Cortex of kidney (tissue), 1 donor: Measurements from ENCODE around the gene PLAC1.
A peak's percentile ranks its signal among the peaks of the same experiment; 100 is the strongest.

ENCODE experiments used
- DNase-seq: peaks from one replicate; lab custom pipeline; 2025; lab: John Stamatoyannopoulos, UW

Gene PLAC1

GRCh38 chrX:134670134-134670924 lies 12.1 kb upstream of the PLAC1 start:
- peak; percentile 0 for DNase-seq

- no peak for DNase-seq
Observed at GRCh38 chrX:134669378-134670098, 11.3 kb upstream of the PLAC1 start.

DNA sequence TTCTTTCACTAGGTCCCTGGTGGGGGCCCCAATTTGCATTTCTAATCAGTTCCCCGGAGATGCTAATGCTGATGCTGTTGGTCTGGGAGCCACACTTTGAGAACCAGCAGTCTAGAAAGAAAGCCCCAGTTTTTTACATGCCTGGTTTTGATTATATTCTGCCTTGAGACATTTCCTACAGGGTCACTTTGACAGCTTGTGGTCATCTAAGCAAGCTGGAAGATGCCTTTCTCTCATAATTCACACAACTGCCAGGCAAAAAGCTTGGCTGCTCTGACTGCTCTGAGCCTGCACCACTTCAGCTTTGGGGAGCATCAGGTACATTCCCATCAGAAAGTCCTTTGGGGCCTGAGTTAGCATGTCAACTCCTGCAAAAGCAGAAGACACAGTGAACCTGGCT lies 5.9 kb upstream of the PLAC1 start:
- DNase-seq = no peak

- no peak for DNase-seq
Observed at GRCh38 chrX:134661295-134661694, 3.0 kb upstream of the PLAC1 start.

GRCh38 chrX:134660627-134661026 lies 2.4 kb upstream of the PLAC1 start:
- DNase-seq = no peak

- no peak for DNase-seq
Observed at GRCh38 chrX:134659761-134660160, 1.5 kb upstream of the PLAC1 start.

- no peak for DNase-seq
Observed at GRCh38 chrX:134658760-134659023, 421 bp upstream of the PLAC1 start.

DNA sequence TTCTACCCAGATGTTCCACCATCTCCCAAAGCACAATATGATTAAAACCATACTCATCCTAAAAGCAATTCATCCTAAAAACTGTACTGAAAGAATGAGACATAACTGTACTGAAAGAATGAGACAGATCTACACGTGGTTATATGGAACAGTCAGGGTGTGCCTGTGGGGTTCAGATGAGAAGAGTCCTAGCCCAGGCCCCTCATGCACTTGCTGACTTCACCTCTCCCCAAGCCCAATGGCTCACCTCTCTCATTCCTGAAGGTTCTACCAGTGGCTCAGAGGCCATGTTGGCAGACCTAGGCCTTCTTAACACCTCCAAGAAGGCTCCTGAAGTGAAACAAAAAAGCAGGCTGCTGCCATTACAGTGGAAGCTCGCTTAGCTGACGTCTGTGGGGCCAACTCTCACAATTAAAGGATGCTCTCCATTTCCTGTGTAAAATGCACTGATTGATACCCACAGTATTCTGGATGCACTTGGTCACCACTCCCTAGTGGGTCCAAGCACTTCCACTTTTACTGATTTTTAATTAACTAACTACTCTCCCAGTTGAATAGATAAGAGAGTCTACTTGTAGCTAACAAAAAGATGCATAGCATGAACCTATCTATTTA lies 3.8 kb downstream of the PLAC1 start:
- no peak for DNase-seq

- no peak for DNase-seq
Observed at GRCh38 chrX:134653835-134654234, 4.4 kb downstream of the PLAC1 start.

GRCh38 chrX:134650701-134651100 lies 7.6 kb downstream of the PLAC1 start:
- DNase-seq = no peak

- no peak for DNase-seq
Observed at GRCh38 chrX:134649770-134650169, 8.5 kb downstream of the PLAC1 start.

- no peak for DNase-seq
Observed at GRCh38 chrX:134647477-134647877, 10.8 kb downstream of the PLAC1 start.

DNA sequence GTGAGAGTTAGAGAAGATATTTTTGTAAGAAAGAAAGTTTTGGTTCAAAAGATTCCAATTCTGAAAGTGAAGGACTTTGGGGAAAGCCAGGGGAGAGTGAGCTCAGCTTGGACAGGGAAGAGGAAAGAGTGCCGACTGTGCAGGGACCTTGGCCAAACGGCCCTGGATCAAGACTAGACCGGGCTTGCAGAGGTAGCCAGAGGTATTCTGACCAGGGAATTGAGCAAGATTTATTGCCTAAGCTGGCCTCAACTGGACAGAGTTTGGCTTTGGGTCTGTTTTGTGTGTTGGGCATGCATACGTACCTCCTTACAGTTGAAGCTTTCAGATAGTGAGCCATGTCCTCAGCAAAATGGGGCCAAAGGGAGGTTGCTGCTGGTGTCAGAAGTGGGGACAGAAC lies 11.6 kb downstream of the PLAC1 start:
- DNase-seq = no peak

- no peak for DNase-seq
Observed at GRCh38 chrX:134645936-134646543, 12.2 kb downstream of the PLAC1 start.

- DNase-seq = no peak
Observed at GRCh38 chrX:134642386-134642785, 15.9 kb downstream of the PLAC1 start.

DNA sequence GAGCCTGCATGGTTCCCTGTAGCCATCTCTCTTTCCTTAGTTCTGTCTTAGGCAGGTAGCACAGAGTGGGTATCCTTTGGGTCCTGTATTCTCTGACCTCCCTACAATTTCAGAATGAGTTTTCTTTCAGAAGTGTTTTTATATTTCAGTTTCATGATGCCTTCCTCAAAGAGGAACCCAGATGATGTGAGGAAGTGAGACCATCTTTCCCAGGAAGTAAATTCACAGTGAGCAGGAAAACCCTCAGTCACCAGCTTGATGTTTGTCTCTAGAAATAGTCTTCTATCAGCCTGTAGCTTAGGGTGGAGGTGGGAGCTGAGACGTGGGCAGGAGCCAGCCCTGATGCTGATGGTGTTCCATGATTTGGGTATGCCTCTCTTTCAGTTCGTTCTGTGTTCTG lies 16.9 kb downstream of the PLAC1 start:
- DNase-seq = no peak

DNA sequence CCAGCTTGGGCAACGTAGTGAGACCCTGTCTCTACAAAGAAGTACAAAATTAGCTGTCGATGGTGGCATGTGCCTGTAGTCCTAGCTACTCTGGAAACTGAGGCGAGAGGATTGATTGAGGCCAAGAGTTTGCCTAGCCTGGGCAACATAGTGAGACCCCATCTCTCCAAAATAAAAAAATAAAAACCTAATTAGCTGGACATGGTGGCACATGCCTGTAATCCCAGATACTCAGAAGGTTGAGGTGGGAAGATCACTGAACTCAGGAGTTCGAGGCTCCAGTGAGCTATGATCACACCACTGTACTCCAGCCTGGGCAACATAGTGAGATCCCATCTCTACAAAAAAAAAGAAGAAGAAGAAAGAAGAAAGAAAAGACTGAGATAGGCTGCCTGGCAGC lies 17.4 kb downstream of the PLAC1 start:
- DNase-seq = no peak

- DNase-seq = no peak
Observed at GRCh38 chrX:134636851-134637250, 21.4 kb downstream of the PLAC1 start.

GRCh38 chrX:134634691-134635090 lies 23.6 kb downstream of the PLAC1 start:
- no peak for DNase-seq

DNA sequence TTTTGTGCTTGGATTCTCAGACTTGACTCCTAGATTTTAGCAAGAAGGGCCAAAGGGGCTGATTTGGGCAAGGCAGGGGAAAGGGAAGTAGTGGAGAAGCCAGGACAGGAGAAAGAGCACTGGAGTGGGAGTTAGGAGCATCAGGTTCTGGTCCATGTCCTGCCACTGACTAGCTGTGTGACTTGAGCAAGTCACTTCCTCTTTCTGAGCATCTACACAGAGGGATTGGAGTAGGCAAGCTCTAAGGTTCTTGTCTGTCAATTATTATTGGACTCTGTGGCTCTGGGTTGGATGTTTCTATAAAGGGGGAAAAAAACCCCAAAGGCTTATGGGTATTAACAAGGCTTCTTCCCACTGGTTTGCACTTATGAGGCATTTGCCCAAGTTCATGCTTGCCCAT lies 24.4 kb downstream of the PLAC1 start:
- no peak for DNase-seq

GRCh38 chrX:134633394-134633793 lies 24.9 kb downstream of the PLAC1 start:
- no peak for DNase-seq

DNA sequence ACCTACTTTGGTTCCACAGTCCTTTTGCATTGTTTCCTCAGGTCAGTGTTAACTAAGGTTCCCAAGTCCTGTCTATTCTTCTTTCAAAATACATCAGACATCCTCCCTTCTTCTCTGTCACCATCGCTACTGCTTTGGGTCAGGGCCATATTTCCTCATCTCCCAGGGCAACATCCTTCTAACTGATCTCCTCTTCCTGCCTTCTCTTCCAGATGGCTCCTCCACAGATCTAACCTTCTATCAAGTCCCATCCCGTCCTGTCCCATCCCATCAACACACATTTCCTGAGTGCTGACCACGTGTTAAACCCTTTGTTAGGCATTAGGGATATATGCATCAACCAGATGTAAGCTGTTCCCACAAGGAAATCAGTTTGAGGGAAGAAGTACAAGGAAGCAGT lies 25.9 kb downstream of the PLAC1 start:
- DNase-seq = no peak
